Stimulated activated CD4-positive, alpha-beta T cell treated with anti-CD3 and anti-CD28 coated beads, Interleukin-2, amount 100 ng/mL, for 24 hours (primary cell): ENCODE results near the gene ANKDD1A.

Experiments used
- DNase-seq, 2 donors: peaks; one replicate each; pipeline ENCODE4 v3.0.0-alpha.2; 2020

The ANKDD1A gene

DNA sequence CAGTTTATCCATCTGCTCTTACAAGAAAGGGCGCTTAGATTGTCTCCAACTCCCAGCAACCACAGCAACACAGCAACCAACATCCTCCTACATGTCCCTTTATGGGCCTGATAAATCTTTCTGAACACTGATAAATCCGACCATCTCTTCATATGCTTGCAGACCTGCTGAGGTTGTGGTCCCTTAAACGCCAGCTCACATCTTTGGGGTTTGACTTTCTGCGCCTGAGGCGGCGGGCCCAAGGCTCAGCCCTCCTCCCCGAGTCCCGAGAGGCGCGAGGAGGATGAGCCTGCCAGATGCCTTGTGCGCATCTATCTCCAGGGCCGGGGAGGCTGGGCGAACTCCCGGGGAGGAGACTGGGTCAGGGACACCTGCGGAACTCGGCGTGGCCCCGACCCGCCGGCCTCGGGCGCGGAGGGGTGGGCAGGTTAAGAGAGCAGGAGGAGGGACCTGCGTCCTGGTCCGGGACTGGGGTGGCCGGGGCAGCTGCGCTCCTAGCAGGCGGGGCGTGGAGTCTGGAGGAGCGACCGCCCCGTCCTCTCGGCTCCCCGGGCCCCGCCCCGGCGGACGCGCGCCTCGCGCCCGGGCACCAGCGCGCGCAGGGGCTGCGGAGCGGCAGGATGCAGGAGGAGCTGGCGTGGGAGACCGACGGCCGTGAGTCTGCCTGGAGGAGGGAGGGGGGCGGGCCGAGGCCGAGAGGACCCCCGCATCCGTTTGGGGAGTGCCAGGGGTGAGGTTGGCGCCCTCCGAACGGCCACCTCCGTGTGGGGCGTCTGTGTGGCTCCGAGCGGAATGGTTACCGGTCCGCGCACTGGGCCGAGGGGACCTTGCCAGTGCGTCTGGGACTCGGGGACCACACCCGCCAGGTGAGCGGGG, at the start of gene ANKDD1A:
TSS of gene ANKDD1A (plus strand) at position 592 of the 876 bp plus-strand sequence. CDS start at position 621, 29 bp downstream.
- DNase-seq = peak; percentile 43 to 72

DNA sequence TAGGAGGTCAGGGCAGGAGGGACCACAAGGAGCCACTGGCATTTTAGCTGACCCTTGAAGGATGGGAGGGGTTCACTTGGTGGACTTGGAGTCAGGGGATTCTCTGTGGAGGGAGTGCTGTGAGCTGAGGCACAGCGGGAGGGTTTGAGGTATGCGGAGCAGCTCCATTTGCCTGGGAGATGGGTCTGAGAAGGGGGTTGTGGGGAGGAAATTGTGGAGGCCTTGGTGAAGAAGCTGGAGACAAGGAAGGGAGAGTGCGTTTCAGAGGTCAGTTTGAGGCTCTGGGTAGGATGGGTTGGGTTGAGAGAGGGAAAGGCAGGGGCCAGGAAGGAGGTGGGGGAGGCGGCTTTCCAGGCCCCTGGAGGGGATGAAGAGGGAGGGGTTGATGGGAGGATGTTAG, 49.7 kb upstream of the ANKDD1A start:
- DNase-seq = no peak

DNA sequence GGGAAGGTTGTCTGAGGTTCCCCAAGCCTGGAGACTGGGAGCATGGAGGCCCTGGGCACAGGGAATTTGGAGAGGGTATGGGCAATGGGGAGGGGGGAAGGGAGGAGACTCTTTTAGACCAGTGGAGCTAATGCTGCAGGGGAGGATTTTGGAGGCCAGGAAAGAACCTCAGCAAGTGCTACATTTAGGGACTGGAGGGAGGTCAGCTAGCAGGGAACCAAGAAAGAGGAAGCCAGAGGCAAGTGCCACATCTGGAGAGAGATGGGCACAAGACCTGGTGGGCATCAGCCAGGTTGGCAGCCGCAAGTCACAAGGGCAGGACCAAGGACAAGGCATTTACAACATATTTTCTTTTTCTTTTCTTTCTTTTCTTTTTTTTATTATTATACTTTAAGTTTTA, 49.3 kb upstream of the ANKDD1A start:
- no peak for DNase-seq

DNA sequence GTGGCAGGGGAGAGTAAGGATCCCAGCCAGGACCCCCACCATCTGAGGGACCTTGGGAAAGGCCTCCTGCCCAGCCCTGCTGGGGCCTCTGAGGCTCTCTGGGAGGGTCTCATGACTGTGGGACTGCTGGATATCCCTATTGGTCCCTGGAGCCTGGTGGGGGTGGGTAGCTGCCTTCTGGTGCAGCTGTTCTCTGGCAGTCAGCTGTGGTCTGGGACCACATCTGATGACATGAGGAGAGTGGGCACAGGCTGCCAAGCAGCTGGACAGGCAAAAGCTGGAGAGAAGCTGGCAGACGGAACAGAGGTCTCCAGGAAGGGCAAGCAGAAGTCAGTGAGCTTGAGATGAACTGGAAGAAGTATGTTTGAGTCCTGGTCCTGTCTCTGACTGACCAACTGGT, 47.6 kb upstream of the ANKDD1A start:
- DNase-seq = no peak

DNA sequence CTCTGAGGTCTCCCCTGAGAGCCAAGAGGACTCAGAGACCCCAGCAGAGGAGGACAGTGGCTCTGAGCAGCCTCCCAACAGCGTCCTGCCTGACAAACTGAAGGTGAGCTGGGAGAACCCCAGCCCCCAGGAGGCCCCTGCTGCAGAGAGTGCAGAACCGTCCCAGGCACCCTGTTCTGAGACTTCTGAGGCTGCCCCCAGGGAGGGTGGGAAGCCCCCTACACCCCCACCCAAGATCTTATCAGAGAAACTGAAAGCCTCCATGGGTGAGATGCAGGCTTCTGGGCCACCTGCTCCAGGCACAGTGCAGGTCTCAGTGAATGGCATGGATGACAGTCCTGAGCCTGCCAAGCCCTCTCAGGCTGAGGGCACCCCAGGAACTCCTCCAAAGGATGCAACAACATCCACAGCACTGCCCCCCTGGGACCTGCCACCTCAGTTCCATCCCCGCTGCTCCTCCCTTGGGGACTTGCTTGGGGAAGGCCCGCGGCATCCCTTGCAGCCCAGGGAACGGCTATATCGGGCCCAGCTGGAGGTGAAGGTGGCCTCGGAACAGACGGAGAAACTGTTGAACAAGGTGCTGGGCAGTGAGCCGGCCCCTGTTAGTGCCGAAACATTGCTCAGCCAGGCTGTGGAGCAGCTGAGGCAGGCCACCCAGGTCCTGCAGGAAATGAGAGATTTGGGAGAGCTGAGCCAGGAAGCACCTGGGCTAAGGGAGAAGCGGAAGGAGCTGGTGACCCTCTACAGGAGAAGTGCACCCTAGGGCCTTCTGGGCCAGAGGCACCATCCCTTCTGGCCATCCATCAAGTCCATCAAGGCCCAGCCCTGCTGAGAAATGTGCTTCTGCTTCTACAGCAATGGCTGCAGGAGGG, 46.3 kb upstream of the ANKDD1A start:
- DNase-seq = no peak

DNA sequence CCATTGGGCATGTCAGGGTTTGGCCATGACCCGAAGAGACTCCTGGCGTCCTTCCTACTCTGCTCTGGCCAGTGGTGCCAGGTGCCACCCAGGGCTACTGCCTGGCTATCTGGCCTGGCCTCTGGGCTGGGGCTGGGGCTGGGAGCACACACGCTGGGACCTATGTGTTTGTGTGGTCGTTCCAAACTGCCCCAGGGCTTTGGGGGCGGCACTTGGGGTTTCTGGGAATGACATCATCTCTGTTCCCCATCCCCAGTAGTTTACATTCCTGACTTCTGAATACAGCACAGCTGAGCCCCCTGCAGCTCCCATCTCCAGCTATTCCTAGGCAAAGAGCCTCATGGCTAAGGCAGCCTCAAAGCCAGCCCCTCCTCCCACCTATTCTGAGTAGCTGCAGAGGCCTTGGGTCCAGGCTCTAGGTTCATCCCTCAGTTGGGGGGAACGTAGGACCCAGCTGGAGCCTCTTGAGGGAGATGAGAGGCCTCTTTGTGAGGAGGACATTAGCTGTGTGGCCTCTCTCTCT, 45.6 kb upstream of the ANKDD1A start:
- DNase-seq = no peak

DNA sequence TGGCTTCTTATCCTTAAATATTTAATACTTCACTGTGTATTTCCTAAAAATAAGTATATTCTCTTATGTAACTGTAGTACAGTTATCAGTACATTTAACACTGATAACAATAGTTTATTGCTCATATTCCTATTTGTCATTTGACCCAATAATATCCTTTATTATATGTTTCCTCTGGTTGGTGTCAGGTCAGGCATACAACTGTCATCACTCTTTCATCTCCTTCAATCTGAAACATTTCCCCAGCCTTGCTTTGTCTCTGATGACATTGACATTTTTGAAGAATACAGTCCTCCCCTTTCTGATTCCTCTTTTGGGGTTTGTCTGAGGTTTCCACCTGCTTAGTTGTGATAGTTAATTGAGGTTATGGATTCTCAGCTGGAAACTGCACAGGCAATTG, 42.2 kb upstream of the ANKDD1A start:
- no peak for DNase-seq

DNA sequence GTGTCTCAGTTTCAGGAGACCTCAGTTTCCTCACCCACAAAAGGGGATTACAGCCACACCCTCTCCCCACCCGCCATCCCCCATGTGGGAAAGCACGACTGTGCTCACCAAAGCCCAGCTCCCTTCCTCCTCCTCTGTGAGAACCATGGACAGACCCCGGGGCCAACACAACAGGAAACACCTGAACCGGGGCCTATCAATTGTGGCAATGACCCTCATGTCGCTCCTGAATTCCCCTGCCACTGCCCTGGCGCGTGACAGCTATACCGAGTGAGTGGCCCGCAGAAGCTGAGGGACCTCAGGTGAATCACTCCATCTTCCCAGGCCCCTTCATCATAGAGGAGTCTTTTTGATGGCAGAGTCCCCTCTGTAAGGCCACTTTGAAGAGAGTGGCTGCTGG, 41.3 kb upstream of the ANKDD1A start:
- DNase-seq = no peak

DNA sequence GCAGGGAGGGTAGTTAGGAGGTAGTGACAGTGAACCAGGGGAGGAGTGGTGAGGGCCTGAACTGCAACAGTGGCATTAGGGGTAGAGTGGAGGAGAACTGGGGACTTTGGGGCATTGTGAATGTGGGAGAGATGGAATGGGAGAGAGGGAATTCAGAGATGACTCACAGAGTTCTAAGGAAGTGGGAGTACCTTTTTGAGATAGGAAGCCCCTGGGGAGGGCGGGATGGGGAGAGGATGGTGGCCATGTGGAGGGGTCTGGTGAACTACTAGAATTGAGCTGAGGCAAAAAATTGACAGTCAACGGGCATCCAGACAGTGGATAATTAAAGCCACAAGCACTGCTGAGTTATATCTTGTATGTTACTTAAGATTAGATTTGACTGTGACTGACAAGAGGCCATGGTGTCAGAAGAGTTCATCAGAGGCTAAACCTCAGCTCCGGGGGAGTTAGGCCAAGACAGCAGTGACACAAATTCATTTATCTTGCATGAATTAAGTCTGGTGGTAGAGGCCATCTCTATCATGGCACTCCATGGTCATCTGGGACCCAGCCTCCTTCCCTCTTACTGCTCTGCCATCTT, 36.0 kb upstream of the ANKDD1A start:
- no peak for DNase-seq

DNA sequence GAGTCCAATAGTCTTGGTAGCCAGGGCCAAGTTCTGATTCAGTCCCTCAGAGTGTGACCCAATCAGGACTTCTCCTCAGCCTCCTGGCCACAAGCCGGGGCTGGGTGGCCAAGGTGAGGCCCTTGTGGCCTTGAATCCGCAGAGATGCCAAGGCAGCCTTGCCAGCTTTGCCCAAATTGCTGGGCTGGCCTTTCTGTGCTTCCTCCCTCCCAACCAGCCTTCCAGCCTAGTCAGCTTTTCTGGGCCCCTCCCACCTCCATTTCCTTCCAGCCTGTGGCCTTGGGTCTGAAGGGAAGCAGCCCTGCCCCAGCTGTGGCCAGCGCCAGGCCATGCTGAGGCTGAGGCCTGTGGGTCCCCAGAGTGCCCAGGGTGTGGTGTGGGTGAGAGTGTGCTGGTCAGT, 34.3 kb upstream of the ANKDD1A start:
- no peak for DNase-seq

DNA sequence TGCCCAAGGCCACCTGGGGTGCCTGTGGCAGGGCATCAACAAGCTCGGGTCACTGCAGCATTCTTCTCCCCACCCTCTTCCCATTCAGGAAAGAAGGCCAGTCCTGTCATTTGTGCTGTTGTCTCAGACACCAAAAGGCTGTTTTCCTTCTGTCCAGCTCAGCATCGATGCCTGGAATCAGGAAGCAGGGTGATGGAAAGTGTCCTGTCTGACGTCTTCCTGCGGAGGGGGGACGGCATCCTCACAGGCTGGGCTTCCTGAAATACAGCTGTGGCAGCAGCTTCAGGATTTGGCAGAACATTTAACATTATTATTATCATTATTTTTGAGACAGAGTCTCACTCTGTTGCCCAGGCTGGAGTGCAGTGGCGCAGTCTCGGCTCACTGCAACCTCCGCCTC, 33.0 kb upstream of the ANKDD1A start:
- DNase-seq = no peak

DNA sequence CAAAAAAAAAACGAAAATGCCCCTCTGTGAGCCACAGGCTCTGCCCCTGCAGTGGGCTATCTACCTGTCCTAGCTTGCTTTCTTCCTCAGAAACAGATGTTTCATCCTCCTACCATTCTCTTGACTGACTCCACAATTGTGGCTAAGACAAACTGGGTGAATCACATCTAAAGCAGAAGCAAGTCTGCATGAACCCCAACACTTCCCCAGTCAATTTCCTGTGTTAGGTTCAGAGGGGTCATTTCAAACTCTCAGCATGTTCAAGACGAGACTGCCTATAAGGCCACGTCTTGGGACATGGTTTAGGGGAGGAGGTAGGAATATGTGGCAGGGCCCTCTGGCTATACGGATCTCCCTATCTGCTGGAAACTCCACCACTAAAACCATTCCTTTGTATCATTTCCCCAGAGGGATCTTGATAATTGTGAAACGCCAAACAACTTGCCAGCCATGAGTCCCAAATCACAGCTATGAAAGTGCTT, 28.6 kb upstream of the ANKDD1A start:
- DNase-seq = no peak

DNA sequence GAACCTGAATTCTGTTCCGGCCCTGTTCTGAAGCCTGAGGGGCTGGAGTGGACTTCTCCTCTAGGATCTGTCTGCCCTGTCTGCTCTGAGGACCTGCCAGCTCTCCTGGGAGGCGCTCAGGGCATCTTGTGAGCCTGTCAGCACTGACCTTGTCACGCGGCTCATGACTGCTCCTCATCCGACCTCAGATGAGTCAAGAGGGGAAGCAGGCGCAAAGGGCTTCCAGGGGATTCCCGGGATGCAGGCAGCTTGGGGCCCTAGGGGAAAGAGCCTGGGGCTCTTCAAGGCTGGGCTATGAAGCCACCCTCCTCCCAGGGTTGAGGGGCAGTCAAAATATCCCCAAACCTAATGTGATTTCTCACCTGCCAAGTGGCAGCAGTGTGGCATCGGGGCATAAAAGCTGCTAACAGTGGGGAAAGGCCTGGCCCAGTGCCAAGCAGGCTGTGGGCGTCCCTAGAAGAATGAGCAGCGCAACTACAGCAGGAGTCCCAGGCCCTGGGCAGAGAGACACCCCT, 27.6 kb upstream of the ANKDD1A start:
- peak; percentile 83 to 86 for DNase-seq

DNA sequence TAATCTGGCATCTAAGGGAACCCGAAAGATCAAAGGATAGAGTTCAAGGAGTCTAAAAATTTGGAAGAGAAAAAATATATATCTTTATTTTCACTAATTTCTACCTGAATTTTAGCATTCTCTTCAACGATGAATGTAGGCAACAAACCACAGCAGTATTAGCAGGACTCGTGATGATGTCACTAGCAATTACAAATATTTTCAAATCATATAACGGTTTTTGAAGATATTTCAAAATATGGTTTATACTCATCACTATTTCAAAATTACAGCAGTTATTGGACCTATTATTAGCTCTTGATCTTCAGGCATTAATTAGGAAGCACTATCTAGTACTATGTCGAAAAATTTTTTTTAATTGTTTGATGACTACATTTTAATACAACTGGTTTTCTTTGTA, 27.0 kb upstream of the ANKDD1A start:
- no peak for DNase-seq

DNA sequence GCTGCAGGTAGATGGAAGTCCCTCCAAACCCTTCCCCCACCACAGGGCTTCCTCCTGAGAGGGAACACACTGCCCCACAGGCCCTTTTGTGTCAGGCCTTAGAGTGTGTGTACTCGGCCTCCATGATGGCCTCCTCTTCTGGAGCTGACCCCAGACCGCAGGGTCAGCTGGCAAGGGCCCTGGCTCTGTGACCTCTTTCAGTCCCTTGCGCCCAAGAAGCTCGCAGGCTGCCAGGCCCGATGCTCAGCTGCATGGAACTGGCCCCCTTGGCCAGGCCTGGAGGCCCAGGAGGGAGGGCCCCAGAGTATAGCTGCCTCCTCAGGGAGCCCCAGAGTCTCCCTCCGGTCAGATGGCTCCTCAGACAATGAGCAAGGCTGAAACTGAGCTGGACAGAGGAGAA, 23.4 kb upstream of the ANKDD1A start:
- DNase-seq = no peak

DNA sequence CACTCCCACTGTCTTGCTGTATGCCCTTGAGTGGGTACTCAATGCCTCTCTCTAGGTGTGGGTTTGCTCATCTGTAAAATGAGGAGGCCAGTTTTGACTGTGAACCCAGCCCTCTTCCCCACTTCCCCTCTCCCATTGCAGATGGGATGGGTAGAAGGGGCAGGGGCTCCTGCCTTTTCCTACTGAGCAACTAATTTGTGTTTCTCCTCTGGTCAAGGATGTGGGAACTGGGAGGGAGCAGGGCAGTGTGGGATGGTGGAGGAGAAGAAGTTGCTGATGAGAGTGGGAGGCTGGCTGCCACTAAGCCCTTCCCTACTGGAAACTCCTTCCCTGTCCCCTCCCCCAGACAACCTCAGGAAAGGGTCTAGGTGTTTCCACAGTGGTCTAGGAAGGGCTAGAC, 20.1 kb upstream of the ANKDD1A start:
- no peak for DNase-seq

DNA sequence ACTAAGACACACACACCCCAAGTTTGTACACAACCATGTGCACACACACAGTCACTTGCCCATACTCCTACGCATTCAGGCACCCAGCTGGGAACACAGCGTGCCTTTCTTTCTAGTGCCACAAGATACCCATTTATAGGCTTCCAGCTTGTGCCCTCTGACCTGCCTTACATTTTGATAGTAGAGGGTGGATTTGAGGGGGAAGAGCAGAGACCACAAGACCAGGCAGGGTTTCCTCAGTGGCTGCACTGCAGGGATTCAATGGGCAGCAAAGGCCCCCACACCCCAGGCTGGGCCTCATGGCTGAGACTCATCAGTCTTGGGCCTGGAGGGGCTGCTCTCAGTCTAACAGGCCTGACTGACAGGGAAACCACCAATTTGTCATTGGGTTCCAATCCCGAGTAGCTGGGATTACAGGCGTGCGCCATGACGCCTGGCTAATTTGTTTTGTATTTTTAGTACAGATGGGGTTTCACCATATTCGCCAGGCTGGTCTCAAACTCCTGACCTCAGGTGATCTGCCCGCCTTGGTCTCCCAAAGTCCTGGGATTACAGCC, 18.8 kb upstream of the ANKDD1A start:
- peak; percentile 46 to 49 for DNase-seq

DNA sequence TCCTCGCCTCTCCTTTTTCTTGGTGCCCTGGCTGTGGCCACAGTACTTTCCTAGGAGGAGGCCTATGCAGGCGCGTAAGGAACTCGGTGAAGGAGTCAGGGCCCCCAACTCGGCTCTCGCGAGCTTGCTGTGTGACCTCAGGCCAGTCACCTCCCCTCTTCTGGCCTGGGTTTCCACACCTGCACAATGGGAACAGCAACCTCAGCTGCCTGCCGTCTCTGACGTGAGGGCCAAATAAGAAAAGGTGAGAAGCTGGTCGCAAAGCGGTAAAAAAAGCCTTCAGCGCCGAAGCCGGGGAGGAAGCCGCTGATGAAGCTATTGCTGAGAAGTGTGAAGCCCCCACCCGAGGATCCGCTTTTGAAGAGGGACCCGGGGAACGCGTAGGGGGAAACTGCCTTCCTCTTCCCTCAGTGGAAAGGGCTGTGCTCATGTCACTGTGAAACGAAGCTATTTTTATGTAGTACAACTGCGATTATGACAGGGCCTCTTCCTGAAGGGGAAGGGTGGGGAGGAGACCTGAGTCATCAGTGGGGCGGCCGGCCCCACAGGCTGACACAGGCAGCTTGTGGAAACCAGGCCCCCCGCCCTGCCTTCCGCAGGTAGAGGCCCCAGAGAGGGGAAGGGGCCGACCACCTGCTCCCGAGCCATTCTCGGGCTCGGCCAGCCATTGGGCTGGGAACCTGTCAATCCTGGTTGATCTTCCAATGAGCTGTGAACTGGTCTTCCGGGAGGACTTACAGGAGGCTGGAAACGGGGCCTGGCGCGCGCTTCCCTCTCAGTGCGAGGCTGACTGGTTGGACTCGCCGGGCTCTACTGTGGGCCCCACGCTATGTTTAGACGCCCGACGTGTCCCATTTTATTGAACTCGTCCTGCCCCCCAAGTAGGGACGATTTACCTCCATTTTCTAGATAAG, 18.0 kb upstream of the ANKDD1A start:
- DNase-seq = peak; percentile 97 to 98

DNA sequence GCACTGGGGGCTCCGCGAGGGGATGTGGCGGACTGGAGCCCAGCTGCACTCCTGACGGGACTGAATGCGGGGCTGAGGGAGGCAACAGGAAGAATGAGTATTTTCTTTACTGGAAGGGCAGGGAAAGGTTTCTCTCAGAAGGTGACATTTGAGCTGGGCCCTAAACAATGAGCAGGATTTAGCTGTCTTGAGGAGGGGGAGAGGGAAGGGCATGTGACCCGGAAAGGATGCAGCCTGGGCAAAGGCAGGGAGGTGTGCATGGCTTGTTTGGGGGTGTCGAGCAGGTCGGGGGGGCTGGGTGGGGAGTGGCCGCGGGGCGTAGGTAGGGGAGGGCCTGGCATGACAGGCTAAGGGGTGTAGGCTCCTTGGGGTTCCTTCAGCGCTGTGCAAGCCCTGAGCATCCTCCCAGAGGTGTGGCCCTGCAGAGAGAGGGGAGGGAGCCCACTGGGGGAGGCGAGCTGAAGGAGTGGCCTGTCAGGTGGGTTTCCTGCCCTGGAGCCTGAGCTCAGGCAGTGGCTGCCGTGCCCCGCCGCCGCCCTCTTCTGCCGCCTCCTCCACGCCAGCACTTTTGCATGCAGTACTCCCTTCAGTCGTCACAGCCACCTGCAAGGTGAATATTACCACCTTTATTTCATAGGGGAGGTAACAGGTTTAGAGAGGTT, 17.2 kb upstream of the ANKDD1A start:
- peak; percentile 68 to 73 for DNase-seq

DNA sequence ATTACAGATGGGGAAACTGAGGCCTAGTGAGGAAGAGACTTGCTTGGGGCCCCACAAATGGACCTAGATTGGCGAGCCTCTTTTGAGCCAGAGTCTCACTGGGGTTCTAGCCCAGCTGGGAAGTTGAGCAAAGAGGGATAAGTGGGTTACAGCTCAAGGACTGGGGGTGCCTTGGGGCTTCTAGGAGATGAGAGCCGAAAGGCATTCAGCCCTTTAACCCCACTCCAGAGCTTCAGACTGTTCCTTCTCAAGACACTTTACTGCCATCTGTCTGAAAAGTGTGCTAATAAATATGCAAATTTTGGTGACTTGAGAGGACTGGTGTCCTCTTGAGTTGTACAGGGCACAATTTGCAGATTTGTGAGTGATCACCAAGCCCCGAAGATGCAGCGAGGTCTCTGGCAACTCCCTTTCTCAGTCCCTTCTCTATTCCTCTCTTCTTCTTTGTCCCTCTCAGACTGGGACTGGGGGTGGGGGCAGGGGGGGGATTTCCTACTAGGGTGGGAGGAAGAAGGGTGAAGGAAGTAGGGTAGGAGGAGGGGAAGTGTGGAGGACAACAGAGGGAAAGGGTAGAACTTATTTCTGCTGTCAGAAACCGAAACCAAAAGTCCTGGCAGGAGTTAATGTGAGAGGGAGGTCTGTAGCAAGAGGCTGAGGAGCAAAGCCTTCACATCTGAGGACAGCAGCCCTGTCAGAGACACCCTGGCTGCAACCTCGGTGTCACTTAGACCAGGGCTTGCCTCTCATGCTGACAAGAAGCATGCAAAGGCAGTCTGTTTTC, 16.2 kb upstream of the ANKDD1A start:
- DNase-seq = peak; percentile 27 to 35
